NCI-H524 treated with DMSO at 0.1 percent for 48 hours (cell line): Measurements from ENCODE around the gene TMEM132D.

Experiments used
- DNase-seq: peaks from one replicate; lab custom pipeline; 2025; lab: John Stamatoyannopoulos, UW

TMEM132D gene

DNA sequence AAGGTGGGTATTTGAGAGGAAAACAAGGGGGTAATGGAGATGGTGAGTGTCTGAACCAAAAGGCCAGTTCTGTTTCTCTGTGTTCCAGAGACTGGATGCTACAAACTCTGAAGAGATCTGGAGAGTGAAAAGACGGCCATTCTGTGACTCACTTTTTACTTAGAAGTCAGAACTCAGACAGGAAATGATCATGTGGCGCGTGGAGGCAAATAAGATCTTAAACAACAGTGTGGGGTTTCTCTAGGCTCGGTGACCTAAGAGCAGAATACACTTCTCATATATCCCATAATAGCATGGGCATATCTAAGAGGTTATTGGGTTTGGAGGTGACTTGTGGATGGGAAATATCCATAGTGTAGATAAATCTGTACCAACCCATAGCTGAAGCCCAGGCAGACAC, 463.5 kb downstream of the TMEM132D start:
- no peak for DNase-seq

DNA sequence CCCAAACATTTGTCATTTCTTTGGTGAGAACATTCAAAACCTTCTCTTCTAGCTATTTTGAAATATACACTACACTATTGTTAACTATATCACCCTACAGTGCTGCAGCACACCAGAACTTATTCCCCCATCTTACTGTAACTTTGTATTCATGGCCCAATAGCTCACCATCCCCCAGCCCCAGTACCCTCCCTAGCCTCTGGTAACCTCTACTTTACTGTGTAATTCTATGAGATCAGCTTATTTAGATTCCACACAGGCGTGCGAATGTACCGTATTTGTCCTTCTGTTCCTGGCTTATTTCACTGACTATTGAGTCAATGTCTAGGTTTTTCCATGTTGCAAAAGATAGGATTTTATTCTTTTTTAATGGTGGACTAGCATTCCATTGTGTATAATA, 469.0 kb downstream of the TMEM132D start:
- DNase-seq, result no peak

DNA sequence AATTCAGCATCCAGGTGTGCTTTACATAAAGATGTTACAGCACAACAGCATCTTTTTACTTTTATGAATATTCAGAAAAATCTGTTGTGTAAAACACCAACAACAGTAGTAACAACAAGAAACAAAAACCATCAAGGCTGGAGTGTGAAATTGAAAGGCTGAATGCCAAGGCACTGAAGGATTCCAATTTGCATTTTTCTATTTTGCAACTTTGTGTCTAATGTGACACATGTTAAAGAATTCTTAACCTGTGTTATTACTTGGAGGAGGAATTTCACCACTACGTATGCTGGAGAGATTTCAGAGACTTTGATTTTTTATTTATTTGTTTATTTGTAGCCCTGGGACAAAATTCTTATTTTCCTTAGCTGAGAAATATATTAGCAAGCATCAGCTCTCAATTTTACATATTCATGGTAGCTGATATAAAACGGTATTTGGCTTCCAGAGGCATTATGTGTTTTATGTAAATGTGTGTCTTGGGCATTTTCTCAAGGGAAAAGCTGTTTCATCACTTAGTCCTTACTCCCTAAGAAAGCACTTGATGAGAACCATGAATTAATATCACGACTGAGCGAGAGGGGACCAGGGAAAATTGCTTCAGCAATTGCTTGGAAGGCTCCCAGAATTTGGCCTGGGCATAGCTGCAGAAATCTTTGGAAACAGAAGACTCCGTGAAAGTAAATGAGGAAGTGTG, 475.4 kb downstream of the TMEM132D start:
- DNase-seq, result no peak

DNA sequence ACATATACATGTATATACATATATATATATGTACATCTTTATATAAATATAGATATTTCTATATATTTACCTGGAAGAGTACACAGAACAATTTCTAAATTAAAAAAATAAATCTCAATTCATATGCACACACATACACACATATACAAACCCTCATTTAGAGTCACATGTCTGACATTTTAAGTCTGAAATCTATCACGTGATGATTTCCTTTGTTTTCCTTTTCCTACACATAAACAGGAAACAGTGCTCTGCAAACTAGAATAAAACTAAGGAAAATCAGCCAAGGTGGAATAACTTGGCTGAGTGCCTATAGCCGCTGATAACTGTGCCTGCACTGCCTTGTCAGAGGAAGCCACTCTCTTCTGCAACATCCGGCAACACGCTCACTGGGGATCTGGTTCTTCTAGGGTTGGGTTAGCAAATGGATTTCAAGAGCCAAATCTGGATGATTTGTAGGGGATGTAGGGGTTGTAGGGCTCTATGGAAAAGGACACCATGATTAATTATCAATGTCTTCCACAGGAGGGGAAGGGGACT, 480.7 kb downstream of the TMEM132D start:
- no peak for DNase-seq

DNA sequence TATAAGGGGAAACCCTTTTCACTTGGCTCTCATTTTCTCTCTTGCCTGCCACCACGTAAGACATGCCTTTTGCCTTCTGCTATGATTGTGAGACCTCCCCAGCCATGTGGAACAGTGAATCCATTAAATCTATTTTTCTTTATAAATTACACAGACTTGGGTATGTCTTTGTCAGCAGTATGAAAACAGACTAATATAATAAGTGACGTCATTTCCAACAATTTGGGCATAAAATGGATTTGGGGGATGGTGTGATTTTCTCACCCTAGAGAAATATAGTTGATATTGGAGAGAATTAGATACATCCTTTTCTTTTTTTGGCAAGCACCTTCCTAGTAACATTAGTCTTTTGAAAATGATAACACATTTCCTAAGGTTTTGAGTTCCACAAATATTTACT, 490.5 kb downstream of the TMEM132D start:
- no peak for DNase-seq

DNA sequence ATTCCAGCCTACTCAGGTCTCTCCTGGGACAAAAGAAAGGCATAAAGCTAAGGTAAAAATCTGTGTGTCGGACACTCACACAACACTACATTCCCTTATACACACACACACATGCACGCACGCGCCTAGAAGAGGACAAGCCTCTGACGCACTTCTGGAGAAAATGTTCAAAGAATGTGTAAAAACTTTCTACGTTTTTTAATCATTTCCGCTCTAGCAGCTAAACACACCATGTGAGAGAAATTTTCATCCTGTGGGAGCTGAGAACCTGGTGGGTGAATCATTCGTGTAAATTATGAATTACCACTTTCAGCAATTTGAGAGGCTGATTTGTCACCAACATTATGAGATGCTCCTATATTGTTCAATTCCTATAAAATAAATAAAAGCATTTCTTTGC, 494.5 kb downstream of the TMEM132D start:
- no peak for DNase-seq

DNA sequence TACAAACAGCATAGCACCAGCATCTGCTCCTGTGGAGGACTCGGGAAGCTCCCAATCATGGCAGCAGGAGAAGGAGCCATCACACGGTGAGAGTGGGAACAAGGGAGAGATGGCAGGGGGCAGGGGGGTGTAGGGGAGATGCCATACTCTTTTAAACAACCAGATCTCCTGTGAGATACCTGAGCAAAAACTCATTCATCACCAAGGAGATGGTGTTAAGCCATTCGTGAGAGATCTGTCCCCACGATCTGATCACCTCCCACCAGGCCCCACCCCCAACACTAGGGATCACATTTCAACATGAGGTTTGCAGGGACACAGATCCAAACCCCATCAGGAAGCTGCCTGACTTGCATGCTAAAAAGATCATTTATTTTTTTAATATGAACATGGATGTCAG, 499.3 kb downstream of the TMEM132D start:
- DNase-seq, result no peak

DNA sequence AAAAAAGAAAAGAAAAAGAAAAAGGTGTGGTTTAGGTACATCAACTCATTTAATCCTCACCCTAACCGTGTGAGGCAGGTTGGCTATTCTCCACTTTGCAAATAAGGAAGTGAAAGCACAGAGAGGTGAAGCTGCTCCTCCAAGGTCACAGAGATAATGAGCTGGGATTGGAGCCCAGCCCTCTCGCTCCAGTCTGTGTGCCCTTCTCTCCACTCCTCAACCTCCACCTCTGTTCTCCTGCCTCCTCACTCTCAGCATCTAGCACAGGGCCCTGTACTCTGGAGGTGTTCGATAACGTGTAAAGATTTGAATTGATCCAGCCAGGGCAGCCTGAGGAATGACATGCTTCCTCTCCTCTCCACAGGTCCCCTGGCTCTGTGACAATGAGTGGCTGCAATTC, 502.3 kb downstream of the TMEM132D start:
- no peak for DNase-seq

DNA sequence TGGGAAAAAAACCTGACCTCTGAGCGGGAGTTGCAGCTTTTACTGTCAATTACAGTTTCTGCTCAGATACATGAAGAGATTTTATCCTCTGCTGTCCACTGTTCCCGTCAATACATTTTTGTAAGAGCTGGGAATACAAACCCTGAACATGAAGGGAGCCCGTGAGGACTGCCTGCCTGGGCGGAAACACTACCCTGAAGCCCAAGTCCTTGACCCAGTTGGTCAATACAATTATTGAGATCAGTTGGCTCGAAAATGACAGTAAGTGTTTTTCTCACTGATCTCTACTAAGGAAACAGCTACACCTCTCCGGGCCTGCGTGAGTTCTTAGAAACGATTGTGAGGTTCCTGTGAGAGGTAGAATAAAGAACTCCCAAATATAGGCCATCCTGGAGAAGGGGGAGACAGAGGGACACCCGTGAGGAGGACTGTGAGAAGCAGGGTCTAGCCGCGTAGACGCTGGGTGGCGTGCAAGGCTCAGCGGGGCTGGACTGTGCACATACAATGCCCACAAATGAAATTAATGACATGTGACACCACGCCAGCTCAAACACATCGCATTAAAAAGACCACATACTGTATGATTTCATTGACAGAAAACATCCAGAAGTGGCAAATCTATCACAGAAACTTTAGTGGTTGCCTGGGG, 509.5 kb downstream of the TMEM132D start:
- no peak for DNase-seq

DNA sequence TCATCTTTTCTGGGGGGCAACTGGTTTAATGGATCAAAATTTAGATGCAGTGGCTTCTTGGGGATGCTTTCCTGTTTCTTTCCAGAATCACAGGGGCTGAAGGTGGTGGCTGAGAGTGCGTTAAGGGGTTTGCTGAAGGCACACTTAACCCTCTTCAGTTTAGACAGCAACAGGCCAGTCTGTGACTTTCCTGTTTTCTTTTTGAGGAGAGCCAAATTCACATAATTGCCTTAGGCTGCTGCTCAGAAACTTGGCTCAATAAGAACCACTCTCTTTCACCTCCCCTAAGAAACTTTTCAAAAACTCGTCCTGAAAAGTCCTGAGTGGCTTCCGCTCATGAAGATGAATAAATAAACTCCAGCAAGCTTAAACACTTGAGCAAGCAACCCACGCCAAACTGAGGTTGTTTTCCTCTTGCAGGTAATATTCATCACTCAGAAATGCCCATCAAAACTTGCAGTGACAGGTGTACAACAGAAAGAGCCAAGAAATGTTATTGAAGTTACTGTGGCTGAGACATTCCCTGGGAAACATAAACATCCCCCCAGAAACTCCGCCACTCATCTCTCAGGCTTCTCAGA, 510.4 kb downstream of the TMEM132D start:
- no peak for DNase-seq

DNA sequence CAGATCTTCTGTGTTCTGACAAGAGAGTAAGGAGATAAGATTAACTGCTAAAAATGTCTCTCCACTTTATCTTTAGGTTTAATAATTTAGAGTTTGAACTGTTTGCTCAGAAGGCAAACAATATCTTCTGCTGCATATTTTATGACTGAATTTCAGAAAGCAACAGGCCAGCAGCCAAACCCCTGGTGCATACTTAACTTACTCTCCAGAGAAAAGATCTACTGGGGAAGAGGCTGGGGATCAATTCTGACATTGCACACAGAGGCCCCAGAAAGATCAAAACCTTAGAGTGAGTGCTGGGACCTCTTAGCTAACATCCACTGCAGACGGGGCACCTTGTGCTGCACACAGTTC, 518.2 kb downstream of the TMEM132D start:
- no peak for DNase-seq

DNA sequence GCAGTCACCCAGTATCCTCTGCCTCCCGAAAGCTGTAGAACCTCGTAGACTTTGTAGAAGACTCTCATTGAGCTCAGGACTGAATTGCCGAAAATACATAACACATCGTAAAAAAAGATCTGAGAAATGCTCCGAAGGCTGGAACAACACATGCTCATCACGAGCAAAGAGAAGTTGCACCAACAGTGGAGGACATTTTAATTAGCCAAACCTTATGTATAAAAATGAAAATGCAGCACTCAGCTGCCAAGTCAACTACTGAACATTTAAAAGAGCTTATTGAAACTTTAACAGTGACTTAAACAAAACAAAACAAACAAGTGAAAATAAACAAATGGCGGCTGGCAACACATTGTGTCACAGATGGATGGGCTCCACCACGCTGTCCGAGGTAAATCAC, 519.9 kb downstream of the TMEM132D start:
- DNase-seq, result no peak

DNA sequence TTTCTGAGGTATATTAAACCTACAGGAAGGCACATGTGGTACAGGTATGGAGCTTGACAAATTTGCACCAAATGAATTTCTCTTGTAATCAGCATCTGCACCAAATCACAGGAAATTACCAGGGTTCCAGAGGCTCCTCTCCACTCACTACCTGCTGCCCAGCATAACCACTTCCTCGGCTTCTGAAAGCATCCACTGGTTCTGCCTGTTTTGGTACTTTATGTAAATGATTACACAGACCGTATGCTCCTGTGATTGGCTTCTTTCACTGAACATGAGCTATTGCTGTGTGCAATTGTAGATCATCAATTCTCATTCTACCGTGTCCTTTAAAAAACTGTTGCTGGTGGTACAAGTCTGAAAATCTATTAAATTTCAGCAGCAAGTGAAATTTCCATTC, 522.1 kb downstream of the TMEM132D start:
- no peak for DNase-seq

DNA sequence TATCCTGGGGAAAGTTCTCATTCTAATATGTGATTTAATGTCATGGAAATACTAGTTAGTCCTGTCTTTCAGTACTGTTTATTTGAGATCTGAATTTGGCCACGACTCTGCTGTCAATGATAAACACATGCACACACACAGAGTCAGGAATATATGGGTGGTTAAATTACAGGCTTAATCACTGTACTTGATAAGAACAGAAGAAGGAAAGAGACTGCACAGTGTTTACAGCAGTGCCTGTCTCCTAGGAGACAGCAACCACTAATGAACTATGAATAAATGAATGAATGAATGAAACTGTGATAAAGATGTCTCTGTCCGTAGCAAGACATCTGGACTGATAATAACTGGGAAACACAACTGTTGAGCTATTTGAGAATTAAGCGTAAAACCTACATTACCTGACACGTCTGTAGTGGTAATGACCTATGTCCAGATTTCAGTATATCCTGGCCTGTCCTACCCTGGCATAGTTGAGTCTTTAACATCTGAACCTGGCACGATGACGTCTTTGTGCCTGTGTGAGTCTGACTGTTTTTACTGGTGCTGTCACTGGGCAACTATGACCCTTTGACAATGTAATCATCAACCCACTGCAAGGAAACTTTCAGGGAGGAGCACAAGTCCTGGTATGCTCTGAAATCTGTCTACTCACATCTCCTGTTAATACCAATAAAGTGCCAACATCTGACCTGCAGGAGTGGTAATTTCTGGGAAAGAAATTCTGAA, 524.6 kb downstream of the TMEM132D start:
- DNase-seq, result no peak

DNA sequence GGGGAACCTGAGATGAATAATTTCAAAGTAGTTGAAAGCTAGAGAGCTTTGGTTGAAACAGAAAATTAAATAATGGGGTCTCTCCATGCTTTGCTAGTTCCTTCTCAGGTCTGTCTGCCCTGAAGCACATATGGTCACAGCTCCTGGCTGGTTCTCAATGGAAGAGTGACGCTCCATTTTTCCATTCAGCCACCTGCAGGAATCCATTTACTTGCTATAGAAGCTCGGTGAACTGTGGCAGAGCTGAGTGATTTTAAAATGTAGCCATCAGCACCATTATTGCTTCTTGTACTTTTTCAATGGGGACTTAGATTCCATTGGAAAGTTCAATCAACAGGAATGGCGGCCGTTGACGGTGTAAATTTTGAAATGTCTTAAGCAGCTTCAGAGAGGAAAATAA, 525.3 kb downstream of the TMEM132D start:
- no peak for DNase-seq

DNA sequence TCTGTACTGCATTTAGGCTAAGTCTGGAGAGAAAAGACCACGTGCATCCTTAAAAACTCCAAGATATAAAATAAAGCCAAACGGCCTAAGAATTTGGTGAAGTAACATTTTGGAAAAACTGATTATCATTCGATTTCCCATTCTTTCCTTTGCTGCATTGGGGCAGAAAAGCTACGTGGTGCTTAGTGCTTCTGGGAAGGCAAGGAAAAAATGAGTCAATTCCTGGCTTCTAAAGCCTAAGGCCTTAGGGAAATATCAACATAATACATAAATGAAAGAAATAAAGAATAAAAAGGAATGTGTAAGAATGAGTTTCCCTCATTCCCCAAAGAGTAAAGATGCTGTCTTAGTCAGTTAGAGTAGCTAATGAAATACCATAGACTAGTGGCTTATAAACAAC, 530.1 kb downstream of the TMEM132D start:
- no peak for DNase-seq

DNA sequence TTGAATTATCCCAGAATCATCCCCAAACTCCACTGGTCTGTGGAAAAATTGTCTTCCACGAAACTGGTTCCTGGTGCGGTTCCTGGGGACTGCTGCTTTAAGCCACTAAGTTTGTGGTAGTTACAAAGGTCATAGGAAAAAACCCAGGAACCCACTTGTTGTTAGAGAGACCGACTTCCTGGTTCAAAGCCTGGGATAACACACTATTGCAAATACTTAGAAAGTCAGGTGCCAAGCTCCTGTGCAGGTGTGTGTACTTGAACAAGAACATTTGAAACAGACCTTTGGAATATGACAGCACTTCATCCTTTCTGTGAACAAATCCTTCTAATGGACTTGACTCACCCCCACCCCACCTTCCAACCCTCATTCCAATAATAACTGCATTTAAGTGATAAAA, 530.9 kb downstream of the TMEM132D start:
- DNase-seq, result no peak

DNA sequence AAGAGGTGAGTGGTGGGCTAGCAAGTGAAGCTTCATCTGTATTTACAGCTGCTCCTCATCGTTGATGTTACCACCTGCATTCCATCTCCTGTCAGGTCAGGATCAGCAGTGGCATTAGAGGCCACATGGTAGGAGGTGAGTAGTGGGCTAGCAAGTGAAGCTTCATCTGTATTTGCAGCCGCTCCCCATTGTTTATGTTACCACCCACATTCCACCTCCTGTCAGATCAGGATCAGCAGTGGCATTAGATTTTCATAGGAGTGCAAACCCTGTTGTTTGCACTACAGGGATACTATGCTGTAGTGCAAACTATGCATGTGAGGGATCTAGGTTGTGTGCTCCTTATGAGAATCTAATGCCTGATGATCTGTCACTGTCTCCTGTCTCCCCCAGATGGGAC, 531.5 kb downstream of the TMEM132D start:
- DNase-seq, result no peak

DNA sequence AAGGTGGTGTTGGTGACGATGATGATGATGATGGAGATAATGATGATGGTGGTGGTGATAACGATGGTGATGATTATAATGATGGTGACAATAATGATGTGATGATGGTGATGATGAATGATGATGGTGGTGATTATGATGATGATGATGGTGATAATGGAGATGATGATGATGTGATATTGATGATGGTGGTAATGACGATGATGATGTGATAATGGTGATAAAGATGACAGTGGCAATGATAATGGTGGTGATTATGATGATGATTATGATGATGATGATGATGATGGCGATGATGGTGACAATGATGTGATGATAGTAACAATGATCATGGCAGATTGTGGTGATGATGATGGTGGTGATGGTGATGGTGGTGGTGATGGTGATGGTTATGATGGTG, 532.6 kb downstream of the TMEM132D start:
- DNase-seq, result no peak

DNA sequence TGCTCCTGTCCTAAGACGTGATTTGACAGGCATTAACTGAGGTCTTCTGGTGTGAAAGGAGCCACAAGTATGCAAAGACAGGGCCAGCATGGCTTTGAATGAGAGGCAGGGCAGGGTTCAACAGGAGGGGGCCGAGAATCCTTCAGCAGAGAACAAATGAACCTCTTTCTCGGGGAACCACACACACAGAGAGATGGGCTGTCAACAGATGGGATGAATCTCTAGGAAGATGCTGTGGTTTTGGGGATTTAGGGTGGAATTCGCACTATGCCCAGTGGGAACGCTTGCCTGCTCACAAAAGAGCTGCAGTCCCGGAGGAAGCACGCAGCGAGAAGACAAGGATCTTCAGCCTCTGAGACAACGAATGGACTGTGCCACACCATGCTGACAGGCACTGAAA, 537.2 kb downstream of the TMEM132D start:
- DNase-seq, result no peak

DNA sequence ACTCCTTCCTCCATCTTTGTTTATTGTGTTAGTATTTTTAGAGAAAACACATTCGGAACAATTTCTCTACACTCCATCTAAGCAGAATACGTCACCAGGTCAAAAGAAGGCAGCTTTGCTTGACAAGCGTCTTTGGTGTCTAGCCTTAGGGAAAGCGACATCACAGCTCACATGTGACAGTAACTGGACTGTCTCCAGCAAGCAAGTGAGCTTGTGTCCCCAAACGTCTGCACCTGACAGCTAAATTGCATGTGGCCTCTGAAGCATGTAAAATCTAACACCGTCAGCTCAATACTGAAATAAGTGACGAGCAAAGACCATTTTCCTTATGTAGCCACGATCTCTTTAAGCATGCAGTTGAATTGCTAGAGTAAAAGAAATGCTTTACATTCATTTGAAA, 540.8 kb downstream of the TMEM132D start:
- DNase-seq, result no peak

DNA sequence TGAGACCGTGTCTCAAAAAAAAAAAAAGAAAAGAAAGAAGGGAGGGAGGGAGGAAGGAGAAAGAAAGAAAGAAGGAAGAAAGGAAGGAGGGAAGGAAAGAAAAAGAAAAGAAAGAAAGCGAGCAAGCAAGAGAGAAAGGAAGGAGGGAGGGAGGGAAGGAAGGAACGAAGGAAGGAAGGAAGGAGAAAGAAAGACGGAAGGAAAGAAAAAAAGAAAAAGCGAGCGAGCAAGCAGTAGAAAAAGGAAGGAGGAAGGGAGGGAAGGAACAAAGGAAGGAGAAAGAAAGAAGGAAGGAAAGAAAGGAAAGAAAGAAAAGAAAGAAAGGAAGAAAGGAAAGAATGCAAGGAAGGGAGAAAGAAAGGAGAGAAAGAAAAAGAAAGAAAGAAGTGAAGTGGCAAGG, 546.6 kb downstream of the TMEM132D start:
- DNase-seq, result no peak

DNA sequence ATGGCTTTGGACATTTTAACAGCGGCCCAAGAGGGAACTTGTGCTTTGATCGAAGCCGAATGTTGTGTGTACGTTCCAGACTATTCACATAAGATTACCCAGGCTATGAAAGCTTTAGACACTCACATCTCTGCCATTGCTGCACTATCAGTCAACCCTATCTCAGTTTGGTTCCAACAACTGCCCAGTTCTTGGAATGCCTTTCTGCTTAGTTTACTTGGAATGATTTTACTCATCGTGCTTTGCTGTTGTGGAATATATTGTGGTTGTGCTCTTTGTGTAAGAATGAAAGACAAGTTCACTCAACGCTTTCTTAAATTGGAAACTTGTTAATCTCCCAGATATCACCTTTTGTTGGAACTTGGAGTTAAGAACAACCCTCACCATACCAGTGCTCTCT, 552.3 kb downstream of the TMEM132D start:
- DNase-seq, result no peak
